HUES64 (cell line): ENCODE measurements around the gene TIGD7.
"Not testable (repeated sequence)": the region's sequence is repeated elsewhere in the genome, so short reads cannot be mapped to it uniquely, and the experiment has no call there.

Experiments used
- H3K27ac ChIP-seq: 2 replicates; pipeline ENCODE4 v1.7.0; 2013; ENCODE audit warnings: low read depth, low read length, inconsistent platforms
- H3K27me3 ChIP-seq: 2 replicates; pipeline ENCODE4 v1.6.1; 2013; ENCODE audit warnings: mild to moderate bottlenecking, low read length; ENCODE audit not compliant: insufficient read depth
- H3K36me3 ChIP-seq: 2 replicates; pipeline ENCODE4 v1.6.1; 2013; ENCODE audit warnings: mild to moderate bottlenecking, low read length; ENCODE audit not compliant: insufficient read depth
- H3K4me1 ChIP-seq: 2 replicates; pipeline ENCODE4 v1.6.1; 2013; ENCODE audit warnings: mild to moderate bottlenecking, low read length, moderate library complexity; ENCODE audit not compliant: insufficient read depth
- H3K4me3 ChIP-seq: 2 replicates; pipeline ENCODE4 v1.5.1; 2013; ENCODE audit warnings: mild to moderate bottlenecking, low read length, moderate library complexity
- H3K9ac ChIP-seq: 2 replicates; pipeline ENCODE4 v1.6.1; 2013; ENCODE audit warnings: mild to moderate bottlenecking, low read depth, low read length
- H3K9me3 ChIP-seq: 2 replicates; pipeline ENCODE4 v1.6.1; 2013; ENCODE audit warnings: low read depth, low read length; ENCODE audit not compliant: insufficient read depth
- WGBS: fragments of 150-250, 120-280 bp; methylation state at CpG from one replicate; pipeline ENCODE4 v1.1.7; 2013; ENCODE audit warnings: missing lambda C conversion rate; 5-methylcytosine and 5-hydroxymethylcytosine counted together

Gene TIGD7

GRCh38 chr16:3282103-3282729 is 23.0 kb downstream of the TIGD7 start:
- Histone ChIP-seq H3K9me3 (peaks cover 16% of the 10 kb centered on the region), H3K9ac (peak overlapping the region; percentile 91), H3K4me3 (peak overlapping the region; percentile 86), H3K27ac (peak overlapping the region; percentile 99), H3K27me3 (peaks cover 8% of the 10 kb centered on the region; the same call in 1 of the 2 replicates), H3K36me3 (peaks cover 18% of the 10 kb centered on the region), H3K4me1 (peaks cover 13% of the 10 kb centered on the region; the same call in 1 of the 2 replicates)
- 24% methylated on average over 29 of the region's 29 CpGs for WGBS

- Histone ChIP-seq H3K27ac (no peak overlapping the region), H3K9me3 (peaks cover 8% of the 10 kb centered on the region), H3K36me3 (peaks cover 9% of the 10 kb centered on the region), H3K4me1 (peaks cover 13% of the 10 kb centered on the region; the same call in 1 of the 2 replicates), H3K9ac (no peak overlapping the region), H3K27me3 (peaks cover 17% of the 10 kb centered on the region; the same call in 1 of the 2 replicates), H3K4me3 (peak overlapping the region; percentile 86; the same call in 1 of the 2 replicates)
- WGBS = 95% methylated on average over 6 of the region's 6 CpGs
These were observed 23.9 kb downstream of the TIGD7 start for GRCh38 chr16:3281222-3281820.

- H3K9ac ChIP-seq = no peak overlapping the region
- H3K4me3 ChIP-seq = no peak overlapping the region
- no peaks in the 10 kb centered on the region for H3K4me1 ChIP-seq
- H3K27me3 ChIP-seq = peaks cover 17% of the 10 kb centered on the region; the same call in 1 of the 2 replicates
- H3K36me3 ChIP-seq = no peaks in the 10 kb centered on the region
- no peak overlapping the region for H3K27ac ChIP-seq
- H3K9me3 ChIP-seq = no peaks in the 10 kb centered on the region
- 81% methylated on average over 5 of the region's 5 CpGs for WGBS
These were observed 28.6 kb downstream of the TIGD7 start for GRCh38 chr16:3276679-3277078.

GRCh38 chr16:3274947-3275346 is 30.3 kb downstream of the TIGD7 start:
- peaks cover 17% of the 10 kb centered on the region; the same call in 1 of the 2 replicates for H3K27me3 ChIP-seq

GRCh38 chr16:3274490-3274889 is 30.7 kb downstream of the TIGD7 start:
- Histone ChIP-seq H3K4me1 (no peaks in the 10 kb centered on the region), H3K9ac (no peak overlapping the region), H3K4me3 (no peak overlapping the region), H3K36me3 (no peaks in the 10 kb centered on the region), H3K27me3 (peaks cover 17% of the 10 kb centered on the region; the same call in 1 of the 2 replicates), H3K9me3 (no peaks in the 10 kb centered on the region), H3K27ac (no peak overlapping the region)
- 52% methylated on average over 4 of the region's 4 CpGs for WGBS

More at GRCh38 chr16:3274947-3275346, 30.3 kb downstream of the TIGD7 start:
- H3K9me3 ChIP-seq = no peaks in the 10 kb centered on the region
- no peaks in the 10 kb centered on the region for H3K4me1 ChIP-seq
- H3K27ac ChIP-seq = no peak overlapping the region
- H3K9ac ChIP-seq = no peak overlapping the region
- no peak overlapping the region for H3K4me3 ChIP-seq
- no peaks in the 10 kb centered on the region for H3K36me3 ChIP-seq

- H3K4me3 ChIP-seq, H3K9ac ChIP-seq, H3K9me3 ChIP-seq, H3K27me3 ChIP-seq, H3K27ac ChIP-seq, H3K4me1 ChIP-seq, H3K36me3 ChIP-seq: not testable (repeated sequence)
- 91% methylated on average over 19 of the region's 22 CpGs for WGBS
These were observed 33.9 kb downstream of the TIGD7 start for GRCh38 chr16:3271281-3271680.

GRCh38 chr16:3270718-3271117 is 34.5 kb downstream of the TIGD7 start:
- H3K4me3 ChIP-seq, H3K27ac ChIP-seq, H3K4me1 ChIP-seq, H3K9me3 ChIP-seq, H3K9ac ChIP-seq, H3K27me3 ChIP-seq, H3K36me3 ChIP-seq: not testable (repeated sequence)
- 94% methylated on average over 2 of the region's 5 CpGs for WGBS

- Histone ChIP-seq H3K4me1 (no peaks in the 10 kb centered on the region), H3K27me3 (peaks cover 4% of the 10 kb centered on the region; the same call in 1 of the 2 replicates), H3K27ac (no peak overlapping the region), H3K9me3 (peaks cover 11% of the 10 kb centered on the region; the same call in 1 of the 2 replicates), H3K9ac (no peak overlapping the region), H3K4me3 (no peak overlapping the region), H3K36me3 (no peaks in the 10 kb centered on the region)
- WGBS = 82% methylated on average over 1 of the region's 1 CpG
These were observed 36.9 kb downstream of the TIGD7 start for GRCh38 chr16:3268294-3268693.

GRCh38 chr16:3266873-3267537 is 38.2 kb downstream of the TIGD7 start:
- Histone ChIP-seq H3K9me3 (peaks cover 11% of the 10 kb centered on the region; the same call in 1 of the 2 replicates), H3K9ac (no peak overlapping the region), H3K27ac (no peak overlapping the region), H3K36me3 (no peaks in the 10 kb centered on the region), H3K27me3 (peaks cover 8% of the 10 kb centered on the region; the same call in 1 of the 2 replicates), H3K4me3 (no peak overlapping the region), H3K4me1 (no peaks in the 10 kb centered on the region)
- WGBS = 90% methylated on average over 4 of the region's 5 CpGs

- Histone ChIP-seq H3K9me3 (peaks cover 11% of the 10 kb centered on the region; the same call in 1 of the 2 replicates), H3K36me3 (no peaks in the 10 kb centered on the region), H3K27me3 (peaks cover 8% of the 10 kb centered on the region; the same call in 1 of the 2 replicates), H3K4me3 (peak overlapping the region; percentile 74), H3K9ac (peak overlapping the region; percentile 54), H3K27ac (no peak overlapping the region), H3K4me1 (no peaks in the 10 kb centered on the region)
- WGBS = 5% methylated on average over 77 of the region's 77 CpGs
These were observed 40.8 kb downstream of the TIGD7 start for GRCh38 chr16:3264137-3265036.
